Astrocyte of the cerebellum (primary cell): ENCODE measurements around the gene PTGES3.

Experiments used
- DNase-seq: peaks from one replicate; pipeline ENCODE4 v3.0.0-alpha.2; 2011; ENCODE audit warnings: low read depth
- H3K4me3 ChIP-seq: 2 replicates; pipeline ENCODE4 v1.5.1; 2011; ENCODE audit warnings: mild to moderate bottlenecking, low read depth, low read length, moderate library complexity
- in situ Hi-C: cut with HindIII; loops from 2 replicates; pipeline ENCODE4 v1.10.0; 2017; ENCODE audit warnings: low sequenced_read_pairs
- TF ChIP-seq, protein P1 (sequence below): IDR thresholded peaks from 2 replicates; pipeline ENCODE4 v1.5.1; 2012; ENCODE audit warnings: low read length, low read depth, moderate library complexity, mild to moderate bottlenecking; ENCODE audit errors: missing control alignments

PTGES3 gene

DNA sequence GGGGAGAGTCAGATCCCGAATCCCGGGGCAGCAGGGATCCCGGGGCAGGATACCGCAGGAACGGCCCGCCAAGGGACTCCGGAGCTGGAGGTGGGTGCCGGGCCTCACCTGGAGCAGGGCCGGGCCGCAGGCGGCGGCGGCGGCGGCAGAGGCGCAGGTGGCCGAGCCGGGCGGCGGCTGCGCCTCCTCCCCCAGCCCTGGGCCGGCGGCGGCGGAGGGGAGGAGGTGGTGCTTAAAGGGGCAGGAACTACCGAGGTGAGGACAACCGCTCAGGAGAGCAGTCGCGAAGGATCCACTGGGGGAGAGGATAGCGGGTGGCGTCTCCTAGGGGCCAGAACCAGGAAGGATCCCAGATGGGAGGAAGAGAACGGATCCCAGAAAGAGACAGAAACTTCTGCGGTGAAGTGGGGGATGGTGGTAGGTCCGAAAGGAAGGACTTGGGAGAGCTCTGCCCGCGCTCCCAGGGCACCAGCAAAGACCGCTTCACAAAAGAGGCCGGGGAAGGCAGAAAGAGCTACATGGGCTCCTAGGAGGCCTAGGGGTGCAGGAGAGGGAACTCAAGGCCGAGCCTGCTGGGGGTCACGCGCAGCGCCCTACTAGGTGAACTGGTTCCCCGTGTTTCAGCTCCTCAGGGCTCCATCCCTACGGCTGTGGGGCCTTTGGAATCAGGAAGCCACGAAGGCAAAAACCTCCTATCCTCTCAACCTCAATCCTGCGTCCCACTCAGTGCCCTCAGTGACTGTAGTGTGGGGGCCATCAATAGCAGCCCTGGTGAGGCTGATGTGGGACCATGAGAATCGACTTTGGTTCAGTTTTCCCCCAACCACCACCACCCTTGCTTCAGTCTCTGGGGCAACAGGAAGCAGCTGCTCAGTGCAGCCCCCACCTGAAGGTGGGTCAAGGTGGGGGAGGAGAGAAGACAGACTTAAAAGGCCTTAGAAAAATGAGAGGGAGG, 53.0 kb downstream of the PTGES3 start:
- H3K4me3 ChIP-seq: peak overlapping the region; percentile 83
- TF ChIP-seq, protein P1, sequence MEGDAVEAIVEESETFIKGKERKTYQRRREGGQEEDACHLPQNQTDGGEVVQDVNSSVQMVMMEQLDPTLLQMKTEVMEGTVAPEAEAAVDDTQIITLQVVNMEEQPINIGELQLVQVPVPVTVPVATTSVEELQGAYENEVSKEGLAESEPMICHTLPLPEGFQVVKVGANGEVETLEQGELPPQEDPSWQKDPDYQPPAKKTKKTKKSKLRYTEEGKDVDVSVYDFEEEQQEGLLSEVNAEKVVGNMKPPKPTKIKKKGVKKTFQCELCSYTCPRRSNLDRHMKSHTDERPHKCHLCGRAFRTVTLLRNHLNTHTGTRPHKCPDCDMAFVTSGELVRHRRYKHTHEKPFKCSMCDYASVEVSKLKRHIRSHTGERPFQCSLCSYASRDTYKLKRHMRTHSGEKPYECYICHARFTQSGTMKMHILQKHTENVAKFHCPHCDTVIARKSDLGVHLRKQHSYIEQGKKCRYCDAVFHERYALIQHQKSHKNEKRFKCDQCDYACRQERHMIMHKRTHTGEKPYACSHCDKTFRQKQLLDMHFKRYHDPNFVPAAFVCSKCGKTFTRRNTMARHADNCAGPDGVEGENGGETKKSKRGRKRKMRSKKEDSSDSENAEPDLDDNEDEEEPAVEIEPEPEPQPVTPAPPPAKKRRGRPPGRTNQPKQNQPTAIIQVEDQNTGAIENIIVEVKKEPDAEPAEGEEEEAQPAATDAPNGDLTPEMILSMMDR: peak; percentile 62
- peak; percentile 53 for DNase-seq
- in situ Hi-C loops: no loop called here

DNA sequence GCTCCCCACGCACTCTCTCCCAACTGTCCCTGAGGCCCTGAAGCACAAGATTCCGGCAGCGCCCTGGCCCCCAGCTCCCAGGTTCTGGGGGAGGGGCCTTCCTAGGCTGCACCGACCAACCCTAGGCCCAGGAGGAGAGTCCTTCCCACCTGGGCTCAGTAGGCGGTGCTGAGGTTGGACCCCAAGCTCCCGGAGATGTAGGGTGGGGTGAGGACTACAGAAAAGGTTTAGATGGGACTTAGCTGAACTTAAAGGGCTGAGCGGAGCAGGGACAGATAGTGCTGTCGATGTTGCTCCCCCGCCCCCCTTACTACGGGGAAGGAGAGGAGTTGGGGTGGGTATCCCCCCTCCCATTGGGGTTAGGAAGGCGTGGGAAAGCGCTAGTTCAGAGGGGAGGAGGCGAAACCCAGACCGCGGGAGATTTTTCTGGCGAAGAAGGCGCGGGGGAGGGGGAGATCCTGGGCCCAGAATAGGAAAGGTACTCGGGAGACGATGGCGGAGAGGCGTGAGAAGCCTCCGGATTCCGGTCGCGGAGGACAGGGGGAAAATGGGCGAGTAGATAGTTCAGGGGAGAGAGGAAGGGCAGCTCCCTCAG, 53.7 kb downstream of the PTGES3 start:
- in situ Hi-C loops: no loop called here
- TF ChIP-seq, protein P1: no peak
- DNase-seq: no peak
- peak overlapping the region; percentile 83 for H3K4me3 ChIP-seq

DNA sequence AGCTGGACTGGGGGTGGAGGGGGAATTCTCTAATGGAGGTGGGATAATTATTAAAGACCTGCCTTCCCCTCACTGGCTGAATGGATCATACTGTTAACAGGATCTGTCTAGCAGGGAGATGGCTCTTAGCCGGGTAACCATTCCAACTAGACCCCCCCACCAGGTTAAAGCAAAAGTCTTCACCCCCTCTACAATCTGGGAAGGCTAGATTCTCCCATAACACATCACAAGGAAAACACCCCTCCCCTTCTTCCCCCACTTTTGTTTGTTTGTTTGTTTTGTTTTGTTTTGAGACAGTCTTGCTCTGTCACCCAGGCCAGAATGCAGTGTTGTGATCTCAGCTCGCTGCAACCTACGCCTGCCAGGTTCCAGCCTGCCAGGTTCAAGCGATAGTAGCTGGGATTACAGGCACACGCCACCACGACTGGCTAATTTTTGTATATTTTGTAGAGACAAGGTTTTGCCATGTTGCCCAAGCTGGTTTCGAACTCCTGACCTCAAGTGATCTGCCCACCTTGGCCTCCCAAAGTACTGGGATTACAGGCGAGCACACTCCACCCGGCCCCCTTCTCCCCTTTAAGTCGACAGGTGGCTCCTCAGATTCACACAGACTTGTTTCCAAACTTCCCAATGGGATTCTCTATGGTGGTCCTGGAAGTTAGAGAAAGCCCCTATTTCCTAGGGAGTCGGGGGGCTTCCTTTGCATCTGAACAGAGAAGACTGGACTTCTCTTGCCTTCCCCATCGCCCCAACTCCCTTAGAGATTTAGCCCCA, 54.4 kb downstream of the PTGES3 start:
- in situ Hi-C loops: no loop called here
- H3K4me3 ChIP-seq: peak overlapping the region; percentile 83
- TF ChIP-seq, protein P1: no peak
- DNase-seq: no peak

DNA sequence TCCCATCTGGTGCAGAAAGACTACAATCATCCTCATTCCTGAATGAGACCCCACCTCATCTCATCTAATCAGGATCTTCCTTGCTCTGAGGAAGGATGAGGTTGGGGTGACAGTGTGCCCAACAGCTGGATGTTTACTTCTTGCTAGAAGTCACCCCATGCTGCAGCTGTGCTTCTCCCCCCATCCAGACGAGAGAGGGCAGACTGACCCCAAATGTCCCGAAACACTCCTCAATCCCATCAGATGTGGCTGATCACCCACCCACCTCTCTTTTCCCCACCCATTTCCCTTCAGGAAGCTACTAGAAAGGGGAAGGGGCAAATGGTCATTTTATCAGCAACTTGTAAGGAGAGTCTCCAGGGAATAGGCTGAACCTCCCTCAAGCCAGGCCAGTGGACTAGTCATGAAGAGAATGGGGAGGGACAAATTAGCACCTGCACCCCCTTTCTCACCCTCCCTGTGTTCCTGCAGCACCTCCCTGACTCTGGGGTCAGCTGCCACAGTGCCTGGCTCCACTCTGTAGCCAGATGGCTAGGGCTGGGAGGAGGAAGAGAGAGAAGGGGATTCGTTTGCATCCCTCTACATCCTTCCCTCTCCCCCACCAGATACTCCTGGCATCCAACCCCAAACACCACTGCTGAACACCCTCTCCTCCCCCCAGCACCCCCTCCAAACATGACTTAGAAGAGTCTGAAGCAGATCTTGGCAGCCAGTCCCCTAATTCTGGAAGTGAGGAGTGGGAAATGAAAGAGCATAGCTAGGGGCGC, 55.2 kb downstream of the PTGES3 start:
- peak overlapping the region; percentile 11 for H3K4me3 ChIP-seq
- TF ChIP-seq, protein P1: no peak
- no peak for DNase-seq
- in situ Hi-C loops: no loop called here

DNA sequence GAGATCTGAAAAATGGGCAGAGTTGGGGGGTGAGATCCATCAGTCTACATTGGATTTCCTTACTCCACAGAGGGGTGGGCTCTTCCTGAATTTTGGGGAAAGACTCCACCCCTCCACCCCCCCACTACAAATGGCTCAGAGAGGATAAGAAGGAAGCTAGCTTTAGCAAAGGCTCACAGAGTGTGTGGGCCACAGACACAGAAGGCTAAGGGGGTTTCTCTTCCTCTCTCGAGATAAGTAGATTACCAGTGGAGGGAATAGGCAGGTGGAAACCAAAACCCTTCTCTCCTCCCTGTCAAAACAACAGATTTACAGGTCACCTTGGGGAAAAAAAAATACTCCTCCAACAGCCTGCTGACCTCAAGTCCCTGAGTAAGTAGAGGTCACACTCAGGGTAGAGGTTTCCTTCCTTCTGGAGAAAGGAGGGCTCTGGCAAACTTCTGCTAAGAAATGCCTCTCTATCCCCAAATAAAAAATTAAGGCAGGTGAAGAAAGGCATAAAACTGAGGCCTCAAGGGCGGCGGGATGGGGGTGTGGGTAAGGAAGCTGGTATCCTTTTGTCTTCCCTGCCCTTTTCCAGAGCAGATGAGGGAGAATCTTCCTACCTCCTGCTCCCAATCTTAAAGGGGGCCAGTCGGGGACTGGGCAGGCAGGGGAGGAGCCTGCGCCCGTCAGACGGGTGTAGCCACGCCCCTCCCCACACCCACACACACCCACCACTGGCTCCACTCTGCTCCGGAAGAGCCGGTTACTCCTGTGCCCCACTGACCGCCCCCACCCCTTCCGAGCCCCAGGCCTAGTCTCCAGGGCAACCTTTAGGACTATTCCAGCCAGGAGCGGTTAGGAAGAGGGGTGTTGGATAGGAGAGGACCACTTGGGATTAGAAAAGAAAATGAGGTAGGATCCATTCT, 56.0 kb downstream of the PTGES3 start:
- in situ Hi-C loops: no loop called here
- TF ChIP-seq, protein P1: no peak
- no peak for DNase-seq
- H3K4me3 ChIP-seq: peak overlapping the region; percentile 11
